Measurements from ENCODE around the gene FAAP24.

The FAAP24 gene

GRCh38 chr19:32971715-32972540 lies at the start of gene FAAP24, which contains the start of gene CEP89:
Gene FAAP24 (plus strand): TSS chr19:32972242. CDS start chr19:32973197, 955 bp downstream.
Gene CEP89 (minus strand): TSS chr19:32971958. CDS start chr19:32971874, 84 bp downstream.
- DNase-seq, result peak; percentile 97
- no peaks in the 10 kb centered on the region for H3K27me3 Mint-ChIP-seq (ENCODE audit: low read depth, poor library complexity)
- H3K4me1 Mint-ChIP-seq, result peaks cover 21% of the 10 kb centered on the region
- H3K27ac Mint-ChIP-seq, result peak within 1 kb of the TSS; percentile 90
- H3K36me3 Mint-ChIP-seq (ENCODE audit: low read depth), result peaks cover 5% of the 10 kb centered on the region
- H3K9me3 Mint-ChIP-seq, result no peaks in the 10 kb centered on the region
- H3K4me3 Mint-ChIP-seq, result peak within 1 kb of the TSS; percentile 100
- TF ChIP-seq CTCF (IDR thresholded peaks at IDR 0.05), result no peak

- no peak overlapping the region for H3K4me3 Mint-ChIP-seq
- H3K27ac Mint-ChIP-seq, result no peak overlapping the region
- H3K27me3 Mint-ChIP-seq (ENCODE audit: low read depth, poor library complexity), result no peaks in the 10 kb centered on the region
- peaks cover 69% of the 10 kb centered on the region for H3K36me3 Mint-ChIP-seq (ENCODE audit: low read depth)
- TF ChIP-seq CTCF (IDR thresholded peaks at IDR 0.05), result no peak
- DNase-seq, result no peak
- no peaks in the 10 kb centered on the region for H3K4me1 Mint-ChIP-seq
- H3K9me3 Mint-ChIP-seq, result peaks cover 11% of the 10 kb centered on the region
Observed at GRCh38 chr19:32924200-32924599, 47.8 kb upstream of the FAAP24 start.

GRCh38 chr19:32928806-32929205 lies 43.2 kb upstream of the FAAP24 start:
- Mint-ChIP-seq H3K36me3 (ENCODE audit: low read depth) (peaks cover 81% of the 10 kb centered on the region), H3K4me3 (no peak overlapping the region), H3K27ac (no peak overlapping the region), H3K9me3 (peaks cover 11% of the 10 kb centered on the region), H3K4me1 (no peaks in the 10 kb centered on the region), H3K27me3 (ENCODE audit: low read depth, poor library complexity) (no peaks in the 10 kb centered on the region)
- DNase-seq, result no peak
- no peak for TF ChIP-seq CTCF (IDR thresholded peaks at IDR 0.05)

GRCh38 chr19:32930567-32930966 lies 41.5 kb upstream of the FAAP24 start:
- peaks cover 11% of the 10 kb centered on the region for H3K9me3 Mint-ChIP-seq
- H3K4me1 Mint-ChIP-seq, result no peaks in the 10 kb centered on the region
- no peak overlapping the region for H3K4me3 Mint-ChIP-seq
- no peak for TF ChIP-seq CTCF (IDR thresholded peaks at IDR 0.05)
- no peak overlapping the region for H3K27ac Mint-ChIP-seq
- H3K27me3 Mint-ChIP-seq (ENCODE audit: low read depth, poor library complexity), result no peaks in the 10 kb centered on the region
- no peak for DNase-seq
- H3K36me3 Mint-ChIP-seq (ENCODE audit: low read depth), result peaks cover 79% of the 10 kb centered on the region

GRCh38 chr19:32933571-32933970 lies 38.5 kb upstream of the FAAP24 start:
- Mint-ChIP-seq H3K27ac (peak overlapping the region; percentile 9), H3K4me1 (no peaks in the 10 kb centered on the region), H3K4me3 (no peak overlapping the region), H3K9me3 (peaks cover 6% of the 10 kb centered on the region), H3K36me3 (ENCODE audit: low read depth) (peaks cover 67% of the 10 kb centered on the region), H3K27me3 (ENCODE audit: low read depth, poor library complexity) (peaks cover 3% of the 10 kb centered on the region)
- DNase-seq, result no peak
- no peak for TF ChIP-seq CTCF (IDR thresholded peaks at IDR 0.05)

- peaks cover 3% of the 10 kb centered on the region for H3K27me3 Mint-ChIP-seq (ENCODE audit: low read depth, poor library complexity)
- no peak for TF ChIP-seq CTCF (IDR thresholded peaks at IDR 0.05)
- no peaks in the 10 kb centered on the region for H3K9me3 Mint-ChIP-seq
- no peak for DNase-seq
- peaks cover 58% of the 10 kb centered on the region for H3K36me3 Mint-ChIP-seq (ENCODE audit: low read depth)
- H3K27ac Mint-ChIP-seq, result no peak overlapping the region
- H3K4me3 Mint-ChIP-seq, result no peak overlapping the region
- H3K4me1 Mint-ChIP-seq, result no peaks in the 10 kb centered on the region
Observed at GRCh38 chr19:32935629-32936028, 36.4 kb upstream of the FAAP24 start.
